ENCODE measurements around the gene TBCE. TPM values are rescaled to one million over a fixed set of nuclear protein-coding genes. Genes with fewer than 3 reads are reported as not detected.
"Not testable (repeated sequence)": the region's sequence is repeated elsewhere in the genome, so short reads cannot be mapped to it uniquely, and the experiment has no call there.

Gene TBCE
- total RNA-seq, 1 experiment from 2014 or later = 45.6 TPM

GRCh38 chr1:235454021-235454420 is 86.8 kb downstream of the TBCE start:
- H3K9me3 Mint-ChIP-seq (ENCODE audit: unreplicated experiment) = no peaks in the 10 kb centered on the region
- no peak for DNase-seq (ENCODE audit: unreplicated experiment)
- BruUV-seq (replicated peaks) = no TSS peak

DNA sequence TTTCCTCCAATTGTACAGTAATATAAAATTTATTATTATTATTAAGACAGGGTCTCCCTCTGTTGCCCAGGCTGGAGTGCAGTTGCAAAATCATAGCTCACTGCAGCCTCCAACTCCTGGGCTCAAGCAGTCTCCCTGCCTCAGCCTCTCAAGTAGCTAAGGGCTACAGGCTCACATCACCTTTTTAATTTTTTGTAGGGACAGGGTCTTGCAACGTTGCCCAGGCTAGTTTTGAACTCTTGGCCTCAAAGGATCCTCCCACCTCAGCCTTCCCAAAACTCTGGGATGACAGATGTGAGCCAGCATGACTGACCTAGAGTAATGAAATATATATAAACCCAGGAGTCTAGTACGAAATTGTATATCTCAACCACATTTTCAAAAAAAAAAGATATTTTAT is 87.9 kb downstream of the TBCE start:
- TF ChIP-seq, protein P1, sequence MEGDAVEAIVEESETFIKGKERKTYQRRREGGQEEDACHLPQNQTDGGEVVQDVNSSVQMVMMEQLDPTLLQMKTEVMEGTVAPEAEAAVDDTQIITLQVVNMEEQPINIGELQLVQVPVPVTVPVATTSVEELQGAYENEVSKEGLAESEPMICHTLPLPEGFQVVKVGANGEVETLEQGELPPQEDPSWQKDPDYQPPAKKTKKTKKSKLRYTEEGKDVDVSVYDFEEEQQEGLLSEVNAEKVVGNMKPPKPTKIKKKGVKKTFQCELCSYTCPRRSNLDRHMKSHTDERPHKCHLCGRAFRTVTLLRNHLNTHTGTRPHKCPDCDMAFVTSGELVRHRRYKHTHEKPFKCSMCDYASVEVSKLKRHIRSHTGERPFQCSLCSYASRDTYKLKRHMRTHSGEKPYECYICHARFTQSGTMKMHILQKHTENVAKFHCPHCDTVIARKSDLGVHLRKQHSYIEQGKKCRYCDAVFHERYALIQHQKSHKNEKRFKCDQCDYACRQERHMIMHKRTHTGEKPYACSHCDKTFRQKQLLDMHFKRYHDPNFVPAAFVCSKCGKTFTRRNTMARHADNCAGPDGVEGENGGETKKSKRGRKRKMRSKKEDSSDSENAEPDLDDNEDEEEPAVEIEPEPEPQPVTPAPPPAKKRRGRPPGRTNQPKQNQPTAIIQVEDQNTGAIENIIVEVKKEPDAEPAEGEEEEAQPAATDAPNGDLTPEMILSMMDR (IDR thresholded peaks at IDR 0.05; ENCODE audit: unreplicated experiment) = no peak
- ChIA-PET CTCF (interaction anchor here (0.6 to 1.0 kb wide), 3 partner anchors 9 to 18 kb away, joined by 3 to 4 read pairs (median 3); no protein-coding TSS in a partner anchor), POLR2A (interaction anchor here (0.7 to 5.8 kb wide), 3 partner anchors 12 to 1018 kb away, joined by 3 to 31 read pairs (median 3); no protein-coding TSS in a partner anchor)
- H3K27me3 Mint-ChIP-seq (ENCODE audit: insufficient read depth, unreplicated experiment) = no peaks in the 10 kb centered on the region
- no peaks in the 10 kb centered on the region for H3K9me3 Mint-ChIP-seq (ENCODE audit: unreplicated experiment)
- no peak overlapping the region for H3K4me3 Mint-ChIP-seq (ENCODE audit: unreplicated experiment)
- H3K36me3 Mint-ChIP-seq (ENCODE audit: insufficient read depth, unreplicated experiment) = peaks cover 87% of the 10 kb centered on the region
- intact Hi-C loops (cut with micrococcal nuclease) = no loop called here
- H3K4me1 Mint-ChIP-seq (ENCODE audit: insufficient read depth, unreplicated experiment) = no peaks in the 10 kb centered on the region
- DNase-seq (ENCODE audit: unreplicated experiment) = no peak
- no TSS peak for BruUV-seq (replicated peaks)
- no peak overlapping the region for H3K27ac Mint-ChIP-seq (ENCODE audit: low read depth, unreplicated experiment)

More at GRCh38 chr1:235454021-235454420, 86.8 kb downstream of the TBCE start:
- no peak overlapping the region for H3K4me3 Mint-ChIP-seq (ENCODE audit: unreplicated experiment)
- no peaks in the 10 kb centered on the region for H3K27me3 Mint-ChIP-seq (ENCODE audit: insufficient read depth, unreplicated experiment)
- intact Hi-C loops (cut with micrococcal nuclease) = no loop called here
- peaks cover 90% of the 10 kb centered on the region for H3K36me3 Mint-ChIP-seq (ENCODE audit: insufficient read depth, unreplicated experiment)
- POLR2A ChIA-PET = interaction anchor here (0.7 to 5.8 kb wide), 5 partner anchors 12 to 807 kb away, joined by 3 to 31 read pairs (median 5); partner anchors contain the start of gene B3GALNT2
- H3K4me1 Mint-ChIP-seq (ENCODE audit: insufficient read depth, unreplicated experiment) = no peaks in the 10 kb centered on the region
- TF ChIP-seq, protein P1 (IDR thresholded peaks at IDR 0.05; ENCODE audit: unreplicated experiment) = no peak
- CTCF ChIA-PET = interaction anchor here (0.6 kb wide), 1 partner anchor 35 kb away, joined by 3 read pairs; no protein-coding TSS in a partner anchor
- no peak overlapping the region for H3K27ac Mint-ChIP-seq (ENCODE audit: low read depth, unreplicated experiment)

- no peak for DNase-seq (ENCODE audit: unreplicated experiment)
- Mint-ChIP-seq H3K9me3 (ENCODE audit: unreplicated experiment) (no peaks in the 10 kb centered on the region), H3K27me3 (ENCODE audit: insufficient read depth, unreplicated experiment) (no peaks in the 10 kb centered on the region), H3K27ac (ENCODE audit: low read depth, unreplicated experiment) (no peak overlapping the region), H3K4me1 (ENCODE audit: insufficient read depth, unreplicated experiment) (no peaks in the 10 kb centered on the region), H3K36me3 (ENCODE audit: insufficient read depth, unreplicated experiment) (peaks cover 87% of the 10 kb centered on the region), H3K4me3 (ENCODE audit: unreplicated experiment) (no peak overlapping the region)
- ChIA-PET POLR2A (interaction anchor here (0.7 kb wide), 1 partner anchor 1019 kb away, joined by 3 read pairs; no protein-coding TSS in a partner anchor), CTCF (interaction anchor here (0.7 kb wide), 1 partner anchor 8 kb away, joined by 3 read pairs; no protein-coding TSS in a partner anchor)
- TF ChIP-seq, protein P1 (IDR thresholded peaks at IDR 0.05; ENCODE audit: unreplicated experiment) = no peak
- BruUV-seq (replicated peaks) = no TSS peak
- intact Hi-C loops (cut with micrococcal nuclease) = no loop called here
Measured at GRCh38 chr1:235455823-235456222, 88.6 kb downstream of the TBCE start.

GRCh38 chr1:235457856-235458255 is 90.6 kb downstream of the TBCE start:
- H3K27me3 Mint-ChIP-seq (ENCODE audit: insufficient read depth, unreplicated experiment); H3K4me3 Mint-ChIP-seq (ENCODE audit: unreplicated experiment); BruUV-seq (replicated peaks); H3K9me3 Mint-ChIP-seq (ENCODE audit: unreplicated experiment); DNase-seq (ENCODE audit: unreplicated experiment); H3K27ac Mint-ChIP-seq (ENCODE audit: low read depth, unreplicated experiment); intact Hi-C loops (cut with micrococcal nuclease); CTCF ChIA-PET; H3K4me1 Mint-ChIP-seq (ENCODE audit: insufficient read depth, unreplicated experiment); POLR2A ChIA-PET: not testable (repeated sequence)
- peaks cover 87% of the 10 kb centered on the region for H3K36me3 Mint-ChIP-seq (ENCODE audit: insufficient read depth, unreplicated experiment)

All from MCF 10A (cell line).